GM18499 (cell line): ENCODE data around the gene STARD13.
"Not testable (repeated sequence)": the region's sequence is repeated elsewhere in the genome, so short reads cannot be mapped to it uniquely, and the experiment has no call there.

ENCODE experiments used
- ATAC-seq: cut with Tn5 transposase; IDR thresholded peaks from one replicate; pipeline ENCODE4 v1.9.1; 2021; ENCODE audit warnings: moderate number of reproducible peaks; ENCODE audit not compliant: insufficient read depth, unreplicated experiment

The STARD13 gene

DNA sequence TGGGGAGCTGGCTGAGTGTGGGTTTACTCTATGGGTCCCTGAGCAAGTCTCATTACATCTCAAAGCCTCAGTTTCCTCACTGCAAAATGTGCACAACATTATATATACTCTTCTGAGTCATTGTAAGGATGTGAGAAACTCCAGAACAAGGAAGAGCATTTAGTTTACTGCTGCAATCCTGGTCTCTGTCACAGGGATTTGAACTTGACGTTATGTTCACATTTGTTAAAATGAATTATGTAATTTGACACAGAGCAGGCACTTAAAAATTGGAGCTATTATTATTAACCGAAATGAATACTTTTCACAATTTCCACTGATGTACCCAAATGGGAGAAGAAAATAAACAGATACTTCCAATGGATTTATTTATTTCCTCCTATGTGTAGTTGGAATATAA is 101.0 kb downstream of the STARD13 start:
- ATAC-seq, result no peak

DNA sequence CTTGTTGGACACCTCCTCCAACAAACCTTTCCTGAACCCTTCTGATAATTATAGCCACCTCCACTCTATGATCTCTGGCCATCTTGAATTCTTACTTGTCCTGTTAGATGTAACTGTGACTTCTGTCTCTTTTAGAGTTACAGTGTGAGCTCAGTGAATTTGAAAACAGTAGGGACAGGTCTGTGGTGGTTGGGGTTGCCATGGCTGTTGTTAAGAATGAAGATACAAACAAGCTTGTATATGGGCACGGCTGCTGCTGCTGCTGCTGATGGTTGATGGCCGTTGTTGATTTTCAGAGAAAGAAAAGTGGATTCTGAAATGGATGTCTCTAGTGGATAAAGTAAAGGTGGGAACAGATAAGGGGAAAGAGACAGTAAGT is 101.5 kb downstream of the STARD13 start:
- no peak for ATAC-seq

DNA sequence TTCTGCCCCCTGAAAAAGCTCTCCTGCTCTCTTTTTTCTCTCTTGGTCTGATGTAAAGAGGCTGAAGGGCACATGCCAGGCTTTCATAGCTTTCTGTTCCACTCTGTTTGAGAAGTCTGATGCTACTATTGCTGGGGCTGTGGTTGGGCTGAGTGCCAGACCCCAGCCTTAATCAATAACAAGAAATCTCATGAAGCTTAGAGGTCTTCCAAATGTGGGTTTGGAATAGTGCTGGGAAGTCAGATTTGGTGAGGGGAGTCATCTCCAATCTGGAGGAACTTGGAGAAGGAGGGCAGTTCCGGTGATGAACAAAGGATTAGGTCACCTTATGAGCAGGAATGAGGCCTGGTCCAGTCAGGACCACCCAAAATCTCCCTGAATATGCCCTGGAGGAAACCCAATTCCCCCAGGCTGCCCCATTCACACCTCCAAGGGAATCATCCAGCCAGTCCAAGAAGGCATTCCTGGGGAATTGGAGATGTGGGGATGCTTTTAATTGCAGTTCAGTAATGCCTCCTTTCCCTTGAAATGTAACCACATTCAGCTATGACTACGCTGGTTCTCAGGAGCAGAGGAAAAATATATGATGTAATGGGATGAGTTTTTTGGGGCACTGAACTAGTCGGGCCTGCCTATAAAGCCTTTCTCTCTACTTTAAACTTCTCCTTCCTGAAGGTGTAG is 102.0 kb downstream of the STARD13 start:
- no peak for ATAC-seq

DNA sequence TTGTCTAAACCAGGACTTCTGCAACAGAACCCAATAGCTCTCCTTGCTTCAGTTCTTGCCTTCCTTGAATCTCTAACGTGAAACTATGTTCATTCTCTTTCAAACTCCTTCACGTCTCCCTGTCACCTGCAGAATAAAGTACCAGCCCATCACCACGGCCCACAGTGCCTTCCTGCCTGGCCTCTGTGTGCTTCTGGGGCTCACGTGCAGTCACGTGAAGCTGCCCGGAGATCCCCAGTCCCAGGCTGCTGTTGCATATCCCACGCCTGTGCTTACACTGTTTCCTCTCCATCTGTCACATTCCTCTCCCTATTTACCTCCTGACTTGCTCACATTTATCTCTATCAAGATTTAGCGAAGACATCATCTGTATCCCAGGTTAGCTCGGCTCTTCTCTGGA is 102.8 kb downstream of the STARD13 start:
- no peak for ATAC-seq

DNA sequence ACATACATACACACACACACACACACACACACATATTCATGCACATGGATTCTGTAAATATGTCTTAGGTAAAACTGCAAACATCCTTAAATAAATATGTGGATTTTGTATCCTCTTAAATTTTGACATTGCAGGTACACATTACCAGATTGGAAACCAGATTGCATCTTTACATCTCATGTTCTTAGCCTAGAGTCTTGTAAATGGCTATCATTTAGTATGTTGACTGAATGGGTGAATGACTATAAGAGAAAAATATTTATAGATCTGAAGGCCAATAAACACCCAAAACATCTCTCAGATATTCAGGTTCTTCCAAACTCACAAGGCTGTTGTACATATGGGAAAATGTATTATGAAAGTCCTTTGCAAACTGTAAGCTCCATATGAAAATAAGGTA is 104.3 kb downstream of the STARD13 start:
- ATAC-seq, result no peak

DNA sequence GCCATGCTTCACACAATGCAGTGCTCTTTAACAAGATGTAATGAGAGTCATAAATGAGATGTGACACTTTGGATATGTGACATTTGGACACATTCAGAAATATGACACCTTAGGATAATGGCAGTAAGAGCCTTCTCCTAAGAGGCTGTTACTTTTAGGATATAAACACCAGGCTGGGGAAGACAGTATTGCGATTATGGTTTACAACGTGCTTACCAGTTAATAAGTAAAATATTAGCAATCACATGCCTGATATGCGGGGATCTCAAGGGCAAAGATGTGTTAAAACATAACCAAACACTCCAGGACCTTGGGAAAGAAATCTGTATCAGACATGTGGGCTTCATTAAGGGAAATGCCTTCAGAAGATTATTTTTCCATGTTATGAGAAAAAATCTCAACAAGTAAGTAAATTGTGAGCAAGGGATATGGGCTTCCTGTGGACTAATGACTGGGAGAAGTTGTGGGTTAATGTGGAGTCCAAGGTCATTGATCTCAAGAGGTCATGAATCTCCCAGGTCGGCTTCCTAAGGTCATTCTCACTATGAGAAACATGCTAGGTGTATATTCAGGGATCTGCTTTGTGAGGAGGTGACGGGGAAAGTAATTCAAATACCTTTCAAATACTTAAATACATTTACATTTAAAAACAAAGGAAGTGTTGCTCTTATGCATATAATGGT is 105.3 kb downstream of the STARD13 start:
- no peak for ATAC-seq

DNA sequence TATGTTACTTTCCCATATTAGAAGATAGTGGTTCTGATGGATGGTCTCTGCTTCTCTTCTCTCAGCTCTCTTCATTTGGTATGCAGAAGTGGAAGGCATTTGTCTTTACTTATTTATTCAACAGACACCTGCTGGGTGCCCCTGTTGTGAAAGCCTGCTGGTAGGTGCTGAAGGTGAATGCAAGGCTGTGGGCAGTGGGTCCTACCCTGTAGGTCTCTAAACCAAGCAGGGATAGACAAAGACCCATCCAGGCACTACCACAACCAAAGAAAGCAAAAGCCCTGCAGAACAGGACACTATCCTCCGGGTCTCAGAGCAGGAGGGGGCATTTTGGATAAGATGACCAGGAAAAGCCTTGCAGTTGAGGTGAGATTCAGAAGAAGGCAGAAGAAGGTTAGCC is 106.1 kb downstream of the STARD13 start:
- no peak for ATAC-seq

DNA sequence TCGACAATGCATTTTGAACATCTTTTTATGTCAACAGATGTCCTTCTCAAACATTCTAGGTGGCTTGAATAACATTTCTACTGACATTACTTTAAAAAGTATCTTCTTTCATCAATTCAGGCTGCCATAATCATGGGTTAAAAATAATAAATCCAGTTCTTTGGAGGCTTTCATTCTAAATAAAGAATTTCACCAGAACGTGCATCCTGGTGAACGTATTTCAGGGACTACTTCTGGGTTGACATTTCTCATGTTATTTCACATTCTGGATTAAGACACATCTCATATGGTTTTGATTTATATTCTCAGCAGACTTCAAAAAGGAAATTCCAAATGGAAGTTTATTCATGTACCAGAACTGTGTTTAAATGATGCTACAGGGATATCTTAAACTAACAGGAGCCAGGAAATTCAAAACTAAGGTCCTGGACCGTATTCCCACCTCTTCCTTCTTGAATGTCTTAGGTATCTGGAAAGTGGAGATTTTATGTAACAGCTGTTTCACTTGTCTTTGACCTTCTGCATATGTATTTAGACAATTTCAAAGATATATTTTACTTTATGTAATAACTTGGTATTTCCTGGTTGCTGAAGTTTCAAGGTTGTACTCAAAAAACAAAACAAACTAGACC is 107.2 kb downstream of the STARD13 start:
- ATAC-seq, result no peak

DNA sequence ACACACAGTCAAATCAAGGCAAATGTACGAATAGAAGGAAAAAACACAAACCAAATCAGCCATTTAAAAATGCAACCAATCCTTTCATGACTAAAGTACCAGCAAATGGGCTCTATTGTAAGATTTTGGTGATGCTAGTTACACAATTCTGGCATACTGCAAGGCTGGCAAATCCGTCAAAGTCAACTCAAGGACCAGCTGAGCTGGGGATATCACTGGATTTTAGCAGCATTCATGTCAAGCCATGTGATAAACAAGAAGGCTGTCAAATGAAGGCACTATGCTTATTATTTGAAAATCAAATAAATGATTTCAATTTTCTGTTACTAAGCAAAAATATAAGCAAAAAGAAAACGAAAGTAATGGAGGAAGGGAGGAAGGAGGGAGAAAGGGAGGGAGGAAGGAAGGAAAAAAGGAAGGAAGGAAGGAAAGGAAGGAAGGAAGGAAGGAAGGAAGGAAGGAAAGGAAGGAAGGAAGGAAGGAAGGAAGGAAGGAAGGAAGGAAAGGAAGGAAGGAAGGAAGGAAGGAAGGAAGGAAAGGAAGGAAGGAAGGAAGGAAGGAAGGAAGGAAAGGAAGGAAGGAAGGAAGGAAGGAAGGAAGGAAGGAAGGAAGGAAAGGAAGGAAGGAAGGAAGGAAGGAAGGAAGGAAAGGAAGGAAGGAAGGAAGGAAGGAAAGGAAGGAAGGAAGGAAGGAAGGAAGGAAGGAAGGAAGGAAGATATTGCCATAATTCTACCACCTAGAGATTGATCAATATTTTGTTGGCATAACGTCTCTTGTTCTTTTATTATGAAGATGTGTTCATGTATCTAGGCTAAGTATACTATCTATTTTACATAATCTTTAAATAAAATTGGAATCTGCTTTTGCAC is 108.0 kb downstream of the STARD13 start:
- not testable (repeated sequence) for ATAC-seq

DNA sequence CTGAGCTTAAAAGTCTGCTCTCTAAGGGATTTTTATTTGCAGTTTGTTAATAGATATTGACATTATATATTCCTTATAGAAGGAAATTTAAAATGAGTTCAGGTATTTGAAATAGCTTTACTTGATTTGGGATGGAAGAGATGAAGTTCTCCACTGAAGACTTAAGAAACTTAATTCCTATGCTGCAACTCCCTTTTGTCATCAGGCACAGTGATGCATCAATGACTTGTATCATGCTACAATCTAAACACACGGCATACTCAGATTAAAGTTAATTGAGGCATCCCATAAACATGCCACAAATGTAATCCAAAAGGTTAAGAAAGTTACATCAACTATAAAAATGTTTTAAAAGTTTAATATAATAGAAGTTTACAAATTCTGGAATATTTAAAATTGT is 109.0 kb downstream of the STARD13 start:
- no peak for ATAC-seq

DNA sequence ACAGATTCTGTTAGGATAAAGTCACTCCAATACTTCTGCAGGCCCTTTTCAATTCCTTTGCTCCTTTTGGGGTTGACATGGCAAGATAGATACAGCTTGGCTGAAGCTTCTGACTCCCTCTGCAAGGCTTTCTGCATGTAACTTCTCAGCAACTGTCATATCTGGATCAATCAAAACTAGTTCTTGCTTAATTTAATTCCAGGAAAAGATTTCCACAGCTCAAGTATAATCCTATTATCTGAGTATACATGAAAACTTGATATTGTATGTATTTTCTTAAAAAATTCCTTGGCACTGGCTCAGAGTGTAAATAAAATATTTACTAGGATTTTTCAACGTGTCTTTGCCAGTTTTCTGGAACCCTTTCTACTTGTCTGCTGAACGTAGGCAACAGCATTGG is 109.6 kb downstream of the STARD13 start:
- no peak for ATAC-seq

DNA sequence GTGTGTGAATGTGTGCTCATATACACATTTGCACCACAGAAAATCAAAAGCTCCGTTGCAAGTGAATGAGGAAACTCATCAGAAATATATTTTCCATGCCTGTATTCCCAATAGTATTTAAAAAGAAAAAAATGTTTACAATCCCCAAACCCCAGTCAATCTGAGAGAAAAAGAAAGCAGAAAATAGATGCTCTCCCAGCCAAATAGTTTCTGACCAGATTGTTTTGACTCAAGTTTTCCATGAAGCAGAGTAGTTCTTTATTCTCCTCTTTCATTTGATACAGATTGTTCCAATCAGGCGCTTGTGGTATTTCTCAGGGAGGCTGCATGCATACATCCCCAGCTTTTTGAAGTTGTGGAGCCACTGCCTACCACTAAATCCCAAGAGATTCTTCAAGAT is 110.6 kb downstream of the STARD13 start:
- no peak for ATAC-seq

DNA sequence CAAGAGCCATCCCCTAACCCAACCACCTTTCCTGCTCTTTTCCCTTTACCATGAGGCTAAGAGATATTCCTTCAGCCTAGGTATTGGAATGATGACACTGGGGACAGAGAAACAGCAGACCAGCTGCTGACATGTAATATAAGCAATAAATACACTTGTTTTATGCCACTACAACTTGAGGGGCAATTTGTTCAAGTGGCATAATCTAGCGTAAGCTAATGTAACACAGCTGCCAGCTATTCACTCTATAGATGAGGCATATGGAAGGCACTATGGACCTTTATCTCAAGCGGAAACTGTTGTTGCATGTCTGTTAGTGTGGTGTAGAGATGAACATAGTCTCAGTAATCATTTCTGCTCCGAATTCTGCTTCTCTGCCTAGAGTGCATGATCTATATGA is 111.1 kb downstream of the STARD13 start:
- ATAC-seq, result no peak

DNA sequence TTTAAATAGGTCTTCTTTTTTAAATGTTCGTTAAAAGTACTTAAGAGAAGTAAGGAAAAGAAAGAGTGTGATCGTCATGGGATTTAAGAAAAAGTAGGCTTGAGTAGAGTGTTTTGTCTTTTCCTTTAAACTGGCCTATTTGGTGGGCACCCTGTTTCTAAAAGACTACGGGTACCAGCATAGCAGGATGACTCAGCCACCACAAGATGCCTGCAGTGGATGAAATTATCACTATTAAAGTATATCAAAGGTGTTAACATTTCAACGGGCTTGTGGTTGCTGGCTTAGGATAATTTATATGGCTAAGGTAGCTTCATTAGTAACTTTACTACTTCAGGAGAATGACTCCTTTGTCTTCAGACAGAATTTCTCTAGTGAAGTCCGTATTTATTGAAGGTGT is 112.6 kb downstream of the STARD13 start:
- ATAC-seq, result no peak

DNA sequence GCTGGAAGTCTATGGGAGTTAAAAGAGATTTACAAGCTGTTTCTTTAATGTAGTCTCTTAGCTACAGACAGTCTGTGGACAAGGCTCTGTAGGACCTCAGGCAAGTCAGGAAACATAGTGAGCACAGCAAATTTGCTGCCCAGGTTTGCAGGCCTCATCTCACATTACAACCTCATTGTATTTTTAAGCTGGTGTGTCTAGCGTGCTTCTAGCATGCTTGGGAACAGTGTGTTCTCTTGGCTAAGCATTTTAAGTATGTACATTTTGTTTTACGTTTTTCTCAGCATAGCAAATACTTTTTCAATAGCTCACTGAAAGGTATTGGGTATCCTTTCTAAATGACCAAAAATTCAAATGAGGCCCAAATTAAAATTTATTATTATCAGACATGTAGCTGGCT is 113.2 kb downstream of the STARD13 start:
- ATAC-seq, result no peak

DNA sequence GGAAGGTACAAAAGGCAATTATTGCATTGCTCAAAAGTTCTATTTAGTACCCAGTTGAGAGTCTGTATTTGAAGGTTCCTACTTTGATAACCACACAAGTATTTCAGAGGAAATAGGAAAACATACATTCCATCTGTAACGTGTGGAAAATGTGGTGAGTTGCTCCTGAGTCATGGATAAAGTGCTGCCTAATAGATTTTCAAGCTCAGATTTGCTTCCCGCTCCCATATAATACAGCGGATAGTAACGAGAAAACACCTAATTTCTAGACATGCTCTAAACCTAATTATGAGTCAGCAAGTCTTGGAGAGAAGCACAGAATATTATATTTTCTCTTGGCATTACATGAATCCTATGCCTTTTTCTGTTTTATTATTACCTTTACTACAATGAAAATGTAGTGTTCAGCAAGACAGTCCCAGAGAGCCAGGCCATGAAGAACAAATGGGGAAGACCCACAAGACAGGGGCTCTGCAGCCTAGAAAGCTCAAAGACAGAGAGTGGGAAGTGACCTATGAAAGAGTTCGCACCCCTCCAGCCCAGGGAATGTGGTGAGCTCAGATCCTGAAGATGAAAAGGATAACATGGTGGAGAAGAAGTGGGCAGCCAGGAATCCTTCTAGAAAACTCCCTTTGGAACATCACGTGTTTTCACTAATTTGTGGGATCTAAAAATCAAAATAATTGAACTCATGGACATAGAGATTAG is 116.1 kb downstream of the STARD13 start:
- no peak for ATAC-seq

DNA sequence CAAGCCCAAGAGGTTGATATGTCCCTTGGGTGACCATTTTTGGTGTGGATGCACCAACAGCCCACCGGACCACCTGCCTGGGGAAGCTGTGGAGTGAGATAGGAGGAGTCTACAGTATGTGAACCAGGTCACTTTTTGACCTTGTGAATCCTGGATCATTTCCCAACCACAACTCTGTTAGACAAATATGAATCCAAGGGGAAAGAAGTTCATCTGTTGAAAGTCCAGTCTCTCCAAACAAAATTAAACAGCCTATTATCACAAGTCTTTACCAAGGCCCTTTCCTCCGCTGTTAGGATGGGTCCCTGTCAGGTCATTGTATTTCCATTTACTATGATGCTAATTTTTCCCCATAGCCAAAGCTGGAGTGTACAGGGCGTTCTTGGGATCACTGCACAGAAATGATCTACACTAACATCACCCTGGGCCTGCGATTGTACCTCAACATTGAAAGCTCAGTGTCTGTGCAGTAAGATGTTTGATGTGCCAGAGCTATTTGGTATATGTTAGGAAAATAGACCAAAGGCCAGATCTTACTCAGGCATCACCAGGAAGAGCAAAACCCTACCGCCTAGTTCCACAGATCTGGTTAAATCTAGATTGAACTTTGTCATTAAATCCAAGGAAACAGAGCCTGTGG is 117.1 kb downstream of the STARD13 start:
- no peak for ATAC-seq

DNA sequence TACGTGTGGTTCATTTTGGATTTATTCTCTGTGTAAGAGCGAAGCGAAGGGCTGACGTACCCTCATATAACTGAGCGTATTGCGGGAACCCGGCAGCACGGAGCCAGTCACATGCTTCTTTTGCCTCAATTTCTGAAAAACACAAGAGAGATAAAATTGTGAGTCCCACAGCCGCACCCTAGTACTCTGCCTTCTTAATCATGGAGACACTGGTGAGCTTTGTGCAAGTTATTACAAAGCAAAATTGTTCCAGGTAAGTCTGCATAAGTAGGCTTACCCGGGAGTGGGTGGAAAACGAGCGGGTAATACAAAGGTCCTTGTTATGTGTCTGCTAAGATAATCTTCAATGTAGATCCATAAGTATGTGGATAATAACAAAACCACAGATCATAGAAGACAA is 118.1 kb downstream of the STARD13 start:
- no peak for ATAC-seq

DNA sequence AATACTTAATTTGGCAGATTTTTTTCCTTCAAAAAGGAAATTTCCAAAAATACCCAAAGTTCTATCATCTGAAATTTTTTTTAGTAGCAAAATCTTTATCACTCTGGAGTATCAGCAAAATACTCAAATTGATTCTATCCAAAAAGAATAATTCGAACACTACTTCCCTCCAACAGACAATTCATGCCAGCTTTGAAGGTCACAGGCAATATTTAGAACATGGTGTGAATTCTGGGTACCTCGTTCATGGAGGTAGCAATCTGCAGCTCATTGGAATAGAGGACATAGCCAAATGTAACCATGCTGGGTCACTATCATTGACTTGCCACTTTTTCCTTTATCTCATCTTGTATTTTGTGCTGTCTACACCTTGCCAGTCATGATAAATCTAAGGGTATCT is 119.8 kb downstream of the STARD13 start:
- ATAC-seq, result no peak

DNA sequence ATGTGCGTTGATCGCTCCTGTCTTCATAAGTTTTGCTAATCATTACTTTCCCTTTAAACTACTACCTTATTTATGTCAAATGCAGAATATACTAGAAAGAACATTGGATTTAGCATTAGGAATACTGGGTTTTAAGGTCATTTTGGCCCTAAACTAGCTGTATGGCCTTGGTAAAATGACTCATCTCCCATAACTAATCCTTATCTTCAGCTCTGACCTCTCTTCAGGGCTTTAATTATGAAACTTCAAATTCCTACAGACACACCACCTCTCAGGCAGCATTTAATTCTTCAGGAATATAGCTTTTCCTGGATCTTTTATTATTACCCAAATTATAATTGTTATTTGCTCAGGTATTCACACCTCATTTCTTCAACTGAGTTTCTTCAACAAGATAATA is 121.2 kb downstream of the STARD13 start:
- no peak for ATAC-seq
